H9 (cell line): ENCODE measurements around the gene CFAP107. TPM values are rescaled to one million over a fixed set of nuclear protein-coding genes. Genes with fewer than 3 reads are reported as not detected.

Experiments used
- DNase-seq: peaks from one replicate; pipeline ENCODE4 v3.0.0-alpha.2; 2017
- H2AFZ ChIP-seq: one replicate; pipeline ENCODE4 v1.6.1; 2013; ENCODE audit warnings: mild to moderate bottlenecking, low read length, control low read depth, moderate library complexity
- H2AK5ac ChIP-seq: 2 replicates; pipeline ENCODE4 v1.6.1; 2013; ENCODE audit warnings: low read length, control low read depth, mixed read lengths; ENCODE audit not compliant: insufficient read length
- H2BK120ac ChIP-seq: one replicate; pipeline ENCODE4 v1.6.1; 2013; ENCODE audit warnings: low read depth, mild to moderate bottlenecking, low read length, control low read depth, inconsistent platforms; ENCODE audit not compliant: poor library complexity, severe bottlenecking
- H2BK12ac ChIP-seq: 2 replicates; pipeline ENCODE4 v1.6.1; 2013; ENCODE audit warnings: low read length, control low read depth, mixed read lengths, low read depth; ENCODE audit not compliant: insufficient read length
- H2BK15ac ChIP-seq: 2 replicates; pipeline ENCODE4 v1.6.1; 2013; ENCODE audit warnings: low read depth, low read length, control low read depth
- H2BK20ac ChIP-seq: one replicate; pipeline ENCODE4 v1.6.1; 2013; ENCODE audit warnings: low read depth, mild to moderate bottlenecking, low read length, control low read depth, inconsistent platforms; ENCODE audit not compliant: poor library complexity, severe bottlenecking
- H2BK5ac ChIP-seq: 2 replicates; pipeline ENCODE4 v1.6.1; 2013; ENCODE audit warnings: low read length, control low read depth, mixed read lengths; ENCODE audit not compliant: insufficient read length
- H3K14ac ChIP-seq: 2 replicates; pipeline ENCODE4 v1.6.1; 2013; ENCODE audit warnings: low read length, control low read depth; ENCODE audit not compliant: insufficient read depth
- H3K18ac ChIP-seq: 2 replicates; pipeline ENCODE4 v1.6.1; 2013; ENCODE audit warnings: low read depth, mild to moderate bottlenecking, mixed read lengths, low read length, control low read depth; ENCODE audit not compliant: insufficient read length
- H3K23ac ChIP-seq: 2 replicates; pipeline ENCODE4 v1.6.1; 2013; ENCODE audit warnings: low read length, control low read depth, mixed read lengths, low read depth; ENCODE audit not compliant: insufficient read length
- H3K23me2 ChIP-seq: 2 replicates; pipeline ENCODE4 v1.6.1; 2013; ENCODE audit warnings: low read depth, mild to moderate bottlenecking, mixed read lengths, low read length, control low read depth; ENCODE audit not compliant: insufficient read length, poor library complexity, severe bottlenecking
- H3K27ac ChIP-seq: 2 replicates; pipeline ENCODE4 v1.5.1; 2013; ENCODE audit warnings: low read length, control low read depth, mixed read lengths, low read depth; ENCODE audit not compliant: insufficient read length
- H3K27me3 ChIP-seq: 2 replicates; pipeline ENCODE4 v1.6.1; 2013; ENCODE audit warnings: low read length, control low read depth, inconsistent platforms; ENCODE audit not compliant: insufficient read depth
- H3K4ac ChIP-seq: 2 replicates; pipeline ENCODE4 v1.6.1; 2013; ENCODE audit warnings: low read depth, mild to moderate bottlenecking, control low read depth, inconsistent platforms, low read length, moderate library complexity
- H3K4me1 ChIP-seq: 2 replicates; pipeline ENCODE4 v1.6.1; 2013; ENCODE audit warnings: low read length, control low read depth, inconsistent platforms; ENCODE audit not compliant: insufficient read depth
- H3K4me2 ChIP-seq: 2 replicates; pipeline ENCODE4 v1.6.1; 2013; ENCODE audit warnings: low read length, control low read depth, mixed read lengths; ENCODE audit not compliant: insufficient read length, insufficient read depth
- H3K56ac ChIP-seq: 2 replicates; pipeline ENCODE4 v1.6.1; 2013; ENCODE audit warnings: low read depth, mild to moderate bottlenecking, mixed read lengths, low read length, control low read depth; ENCODE audit not compliant: insufficient read length
- H3K79me1 ChIP-seq: 2 replicates; pipeline ENCODE4 v1.6.1; 2013; ENCODE audit warnings: low read depth, mild to moderate bottlenecking, moderate library complexity, low read length, control low read depth, inconsistent platforms; ENCODE audit not compliant: insufficient read depth, poor library complexity, severe bottlenecking
- H3K79me2 ChIP-seq: 2 replicates; pipeline ENCODE4 v1.6.1; 2013; ENCODE audit warnings: low read length, control low read depth, inconsistent platforms; ENCODE audit not compliant: insufficient read depth
- H3K9ac ChIP-seq: 2 replicates; pipeline ENCODE4 v1.6.1; 2013; ENCODE audit warnings: low read length, control low read depth, mixed read lengths; ENCODE audit not compliant: insufficient read length; ENCODE audit errors: extremely low read depth
- H3K9me3 ChIP-seq: one replicate; pipeline ENCODE4 v1.6.1; 2013; ENCODE audit warnings: low read depth, low read length, inconsistent platforms; ENCODE audit not compliant: control insufficient read depth
- H3T11ph ChIP-seq: one replicate; pipeline ENCODE4 v1.6.1; 2013; ENCODE audit warnings: mild to moderate bottlenecking, low read length, control low read depth, inconsistent platforms
- H4K20me1 ChIP-seq: one replicate; pipeline ENCODE4 v1.6.1; 2013; ENCODE audit not compliant: control insufficient read depth, insufficient read length, insufficient read depth
- H4K5ac ChIP-seq: 2 replicates; pipeline ENCODE4 v1.6.1; 2013; ENCODE audit warnings: low read depth, mild to moderate bottlenecking, mixed read lengths, low read length, control low read depth; ENCODE audit not compliant: insufficient read length
- H4K8ac ChIP-seq: replicated peaks from 2 replicates; pipeline ENCODE4 v1.6.1; 2013; ENCODE audit warnings: low read length, control low read depth, mixed read lengths, low read depth; ENCODE audit not compliant: insufficient read length
- H4K91ac ChIP-seq: 2 replicates; pipeline ENCODE4 v1.6.1; 2013; ENCODE audit warnings: low read depth, mild to moderate bottlenecking, moderate library complexity, mixed read lengths, low read length, control low read depth; ENCODE audit not compliant: insufficient read length
- H3K27ac Mint-ChIP-seq, 3 experiments: 2 replicates in 2 of 3; 3 replicates in 1 of 3; pipeline ENCODE4 v1.8.0; 2020 to 2021; ENCODE audit warnings: mixed read lengths in 3 of 3, mild to moderate bottlenecking in 1 of 3, moderate library complexity in 1 of 3
- H3K27me3 Mint-ChIP-seq: 2 replicates; pipeline ENCODE4 v1.8.0; 2021; ENCODE audit warnings: low read depth, mild to moderate bottlenecking, moderate library complexity, mixed read lengths
- H3K36me3 Mint-ChIP-seq, 3 experiments: 2 replicates in 2 of 3; 3 replicates in 1 of 3; pipeline ENCODE4 v1.8.0; 2020 to 2021; ENCODE audit warnings: low read depth in 3 of 3, mixed read lengths in 3 of 3; ENCODE audit not compliant: insufficient read depth in 1 of 3
- H3K4me1 Mint-ChIP-seq, 2 experiments: 2 replicates each; pipeline ENCODE4 v1.8.0; 2020; ENCODE audit warnings: mixed read lengths in 2 of 2
- H3K4me3 Mint-ChIP-seq, 2 experiments: 2 replicates in 1 of 2; 3 replicates in 1 of 2; pipeline ENCODE4 v1.8.0; 2020 to 2021; ENCODE audit warnings: mild to moderate bottlenecking in 2 of 2, mixed read lengths in 2 of 2, moderate library complexity in 1 of 2
- H3K9me3 Mint-ChIP-seq, 2 experiments: 2 replicates in 1 of 2; 3 replicates in 1 of 2; pipeline ENCODE4 v1.8.0; 2020; ENCODE audit warnings: mild to moderate bottlenecking in 2 of 2, mixed read lengths in 2 of 2, moderate library complexity in 1 of 2
- WGBS: extraction: QIAGEN DNeasy Blood & Tissue Kit; methylation state at CpG from one replicate; pipeline ENCODE4 v1.1.7; 2013; ENCODE audit warnings: missing lambda C conversion rate, low lambda C conversion rate, mixed read lengths; ENCODE audit not compliant: insufficient read length; ENCODE audit errors: extremely low coverage; 5-methylcytosine and 5-hydroxymethylcytosine counted together
- total RNA-seq: library from RNA; stranded (reverse); gene quantifications from 2 replicates; pipeline ENCODE4 v1.2.1, GENCODE V29; 2021
- TF ChIP-seq, protein P1 (sequence below): fragments of 200-600 bp; sonication (generic); conservative IDR thresholded peaks from 3 replicates; pipeline ENCODE4 v1.8.0; 2021; ENCODE audit warnings: antibody characterized with exemption, mild to moderate bottlenecking

The CFAP107 gene
- total RNA-seq, 1 experiment from 2014 or later, result not detected

DNA sequence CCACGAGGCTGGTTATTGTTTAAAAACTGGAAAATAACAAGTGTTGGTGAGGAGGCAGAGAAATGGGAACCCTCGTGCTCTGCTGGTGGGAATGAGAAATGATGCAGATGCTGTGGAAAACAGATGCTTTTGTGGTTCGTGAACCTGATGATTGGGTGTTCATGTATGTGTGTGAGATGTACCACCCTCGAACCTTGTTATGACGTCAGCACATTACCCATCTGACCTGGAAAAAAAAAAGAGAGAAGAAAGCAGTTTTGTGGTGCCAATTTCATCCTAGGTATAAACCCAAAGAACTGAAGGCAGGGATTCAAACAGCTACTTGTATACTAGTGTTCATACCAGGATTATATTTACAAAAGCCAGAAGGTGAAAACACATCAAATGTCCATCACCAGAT is 6.4 kb upstream of the CFAP107 start:
- Histone ChIP-seq H3K79me2 (no peaks in the 10 kb centered on the region), H2BK5ac (no peak overlapping the region), H3K23me2 (no peaks in the 10 kb centered on the region), H3K23ac (no peak overlapping the region), H4K91ac (no peak overlapping the region), H3K27me3 (no peaks in the 10 kb centered on the region), H2AFZ (no peak overlapping the region), H3K4ac (no peak overlapping the region), H2BK20ac (no peak overlapping the region), H2BK120ac (no peak overlapping the region), H2AK5ac (no peak overlapping the region), H4K20me1 (no peaks in the 10 kb centered on the region), H3T11ph (no peak overlapping the region), H3K18ac (no peak overlapping the region), H3K4me1 (peaks cover 1% of the 10 kb centered on the region; the same call in 1 of the 2 replicates), H3K4me2 (no peak overlapping the region), H4K5ac (no peak overlapping the region), H3K56ac (no peak overlapping the region), H4K8ac (no peak overlapping the region), H3K27ac (no peak overlapping the region), H3K79me1 (no peaks in the 10 kb centered on the region), H2BK15ac (no peak overlapping the region), H3K9ac (no peak overlapping the region), H3K9me3 (no peaks in the 10 kb centered on the region), H3K14ac (no peak overlapping the region), H2BK12ac (no peak overlapping the region)
- TF ChIP-seq, protein P1, sequence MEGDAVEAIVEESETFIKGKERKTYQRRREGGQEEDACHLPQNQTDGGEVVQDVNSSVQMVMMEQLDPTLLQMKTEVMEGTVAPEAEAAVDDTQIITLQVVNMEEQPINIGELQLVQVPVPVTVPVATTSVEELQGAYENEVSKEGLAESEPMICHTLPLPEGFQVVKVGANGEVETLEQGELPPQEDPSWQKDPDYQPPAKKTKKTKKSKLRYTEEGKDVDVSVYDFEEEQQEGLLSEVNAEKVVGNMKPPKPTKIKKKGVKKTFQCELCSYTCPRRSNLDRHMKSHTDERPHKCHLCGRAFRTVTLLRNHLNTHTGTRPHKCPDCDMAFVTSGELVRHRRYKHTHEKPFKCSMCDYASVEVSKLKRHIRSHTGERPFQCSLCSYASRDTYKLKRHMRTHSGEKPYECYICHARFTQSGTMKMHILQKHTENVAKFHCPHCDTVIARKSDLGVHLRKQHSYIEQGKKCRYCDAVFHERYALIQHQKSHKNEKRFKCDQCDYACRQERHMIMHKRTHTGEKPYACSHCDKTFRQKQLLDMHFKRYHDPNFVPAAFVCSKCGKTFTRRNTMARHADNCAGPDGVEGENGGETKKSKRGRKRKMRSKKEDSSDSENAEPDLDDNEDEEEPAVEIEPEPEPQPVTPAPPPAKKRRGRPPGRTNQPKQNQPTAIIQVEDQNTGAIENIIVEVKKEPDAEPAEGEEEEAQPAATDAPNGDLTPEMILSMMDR, result no peak
- H3K9me3 Mint-ChIP-seq, result peaks cover 3 to 4% of the 10 kb centered on the region in 2 experiments; a peak in 4 of 5 replicates
- H3K27ac Mint-ChIP-seq, result no peak overlapping the region
- peaks cover 6% of the 10 kb centered on the region in 2 experiments; a peak in 3 of 4 replicates for H3K4me1 Mint-ChIP-seq
- no peaks in the 10 kb centered on the region for H3K27me3 Mint-ChIP-seq
- no peaks in the 10 kb centered on the region for H3K36me3 Mint-ChIP-seq
- no peak for DNase-seq
- no peak overlapping the region for H3K4me3 Mint-ChIP-seq
- WGBS, result no CpG with 5 or more reads among the region's 5 CpGs
